Pulmonary artery endothelial cell (primary cell): ENCODE measurements around the gene FAM107B. TPM values are rescaled to one million over a fixed set of nuclear protein-coding genes. Genes with fewer than 3 reads are reported as not detected.

Experiments used
- DNase-seq: peaks from one replicate; pipeline ENCODE4 v3.0.0-alpha.2; 2011; ENCODE audit warnings: low read depth, low spot score
- total RNA-seq: library from RNA; depleted of rRNA; stranded (reverse); fragments of >200 nt; gene quantifications from 2 replicates; pipeline ENCODE4 v1.2.3, GENCODE V29; 2014

The FAM107B gene
- total RNA-seq, 1 donor from 2014 or later = 174 TPM

GRCh38 chr10:14779001-14779651 is 4.4 kb upstream of the FAM107B start:
- DNase-seq = no peak

DNA sequence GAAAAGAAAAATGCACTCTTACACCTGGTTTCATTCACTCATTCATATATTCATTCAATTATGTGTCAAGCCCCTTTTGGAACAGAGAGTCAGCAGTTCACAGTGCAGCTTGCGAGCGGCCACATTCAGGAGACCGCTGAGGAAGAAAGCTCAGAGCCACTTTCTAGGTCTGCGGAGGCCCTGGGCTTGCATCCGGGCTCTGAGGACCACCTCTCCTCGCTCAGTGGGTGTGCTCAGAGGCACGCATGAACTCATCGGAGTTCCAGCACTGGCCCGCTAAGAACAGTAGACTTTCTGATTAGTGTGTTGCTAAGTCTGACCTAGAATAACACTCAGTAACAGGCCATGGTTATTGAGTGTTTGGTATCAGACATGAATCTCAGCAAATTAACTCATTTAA is 1.8 kb upstream of the FAM107B start:
- DNase-seq = no peak

DNA sequence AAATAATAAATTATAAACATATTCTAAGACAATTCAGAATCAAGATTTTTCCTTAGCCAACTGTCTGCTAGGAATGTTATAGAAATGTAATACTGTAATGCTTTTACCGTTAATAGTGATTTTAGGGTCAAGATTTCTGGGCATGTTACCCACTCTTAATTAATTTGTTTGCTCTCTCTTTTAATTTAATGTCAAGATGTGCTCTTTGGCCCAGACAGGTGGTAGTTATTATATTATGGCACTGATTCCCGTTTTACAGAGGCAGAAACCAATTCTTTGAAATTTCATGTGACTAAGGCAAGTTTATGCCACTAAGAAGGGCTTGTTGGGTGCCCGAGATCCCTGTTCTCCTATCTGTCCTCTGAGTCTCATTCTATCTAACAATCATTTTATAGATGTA is 959 bp upstream of the FAM107B start:
- DNase-seq = no peak

GRCh38 chr10:14774214-14774580 is 500 bp downstream of the FAM107B start:
- no peak for DNase-seq

DNA sequence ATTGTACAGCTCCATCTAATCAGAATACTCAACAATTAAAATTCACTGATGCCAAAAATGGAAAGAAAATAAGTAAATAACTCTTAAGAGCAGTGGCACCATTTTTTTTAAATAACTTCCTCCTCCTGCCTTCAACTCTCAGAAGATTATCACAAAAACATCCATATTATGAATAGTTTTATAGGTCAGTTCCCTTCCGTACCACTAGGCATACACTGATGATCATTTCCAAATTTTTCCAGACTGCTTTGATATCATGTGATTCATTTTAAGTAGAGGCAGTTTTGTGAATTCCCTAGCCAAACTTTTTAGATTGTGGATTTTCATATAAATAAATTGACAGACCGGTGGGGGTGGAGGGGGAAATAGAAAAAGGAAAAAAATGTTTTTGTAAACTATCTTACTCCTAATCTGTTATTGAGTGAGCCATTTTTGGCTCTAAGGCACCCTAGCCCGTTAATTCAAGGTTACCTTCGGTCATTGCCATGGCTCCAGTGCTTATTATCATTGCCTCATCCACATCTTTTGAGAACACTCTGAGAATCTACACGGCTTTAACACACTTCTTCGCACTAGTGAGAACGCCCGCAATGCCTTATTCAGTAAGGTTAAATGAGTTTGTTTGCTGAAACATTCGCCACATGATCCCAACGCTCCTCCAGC is 1.0 kb downstream of the FAM107B start:
- no peak for DNase-seq

GRCh38 chr10:14772399-14772798 is 2.3 kb downstream of the FAM107B start:
- no peak for DNase-seq

GRCh38 chr10:14770927-14771326 is 3.8 kb downstream of the FAM107B start:
- no peak for DNase-seq

GRCh38 chr10:14761372-14761771 is 13.3 kb downstream of the FAM107B start:
- no peak for DNase-seq

GRCh38 chr10:14758994-14759664 is 15.6 kb downstream of the FAM107B start:
- DNase-seq = no peak

DNA sequence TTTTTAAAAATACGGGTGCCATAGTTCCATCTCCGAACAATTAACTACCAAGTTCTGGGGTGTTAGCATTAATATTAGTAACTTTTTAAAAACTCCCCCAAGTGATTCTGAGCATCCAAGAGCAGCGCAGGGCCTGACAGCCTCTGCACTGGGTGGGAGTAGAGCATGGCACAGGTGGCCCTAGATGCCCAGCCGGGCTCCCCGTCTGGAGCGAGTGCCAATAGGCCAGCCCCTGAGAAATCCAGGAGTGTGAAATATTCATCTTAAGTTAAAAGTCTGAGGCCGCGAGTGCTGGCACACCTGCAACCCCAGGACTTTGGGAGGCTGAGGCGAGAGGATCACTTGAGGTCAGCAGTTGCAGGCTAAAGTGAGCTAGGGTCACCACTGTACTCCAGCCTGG is 16.2 kb downstream of the FAM107B start:
- DNase-seq = no peak

GRCh38 chr10:14757986-14758385 is 16.7 kb downstream of the FAM107B start:
- no peak for DNase-seq

DNA sequence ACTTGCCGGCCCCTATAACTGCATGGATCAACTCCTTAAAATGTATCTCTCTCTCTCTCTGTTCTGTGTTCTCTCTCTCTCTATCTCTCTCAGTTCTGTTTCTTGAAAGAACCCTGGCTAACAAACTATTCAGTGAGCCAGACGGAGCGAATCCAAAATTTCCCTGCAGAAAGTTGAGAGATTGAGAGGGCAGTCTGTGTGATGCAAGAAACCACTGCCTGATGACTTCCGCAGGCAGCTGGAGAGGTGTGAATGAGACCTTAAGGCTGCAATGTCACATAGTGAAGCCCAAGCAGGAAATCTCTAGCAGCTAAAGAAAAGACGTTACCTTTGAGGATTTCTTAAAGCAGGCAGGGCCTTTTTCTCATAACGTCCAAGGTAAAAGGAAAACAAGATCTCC is 17.3 kb downstream of the FAM107B start:
- DNase-seq = no peak

- no peak for DNase-seq
Observed at GRCh38 chr10:14753441-14753840, 21.3 kb downstream of the FAM107B start.

- no peak for DNase-seq
Observed at GRCh38 chr10:14751921-14752320, 22.8 kb downstream of the FAM107B start.

DNA sequence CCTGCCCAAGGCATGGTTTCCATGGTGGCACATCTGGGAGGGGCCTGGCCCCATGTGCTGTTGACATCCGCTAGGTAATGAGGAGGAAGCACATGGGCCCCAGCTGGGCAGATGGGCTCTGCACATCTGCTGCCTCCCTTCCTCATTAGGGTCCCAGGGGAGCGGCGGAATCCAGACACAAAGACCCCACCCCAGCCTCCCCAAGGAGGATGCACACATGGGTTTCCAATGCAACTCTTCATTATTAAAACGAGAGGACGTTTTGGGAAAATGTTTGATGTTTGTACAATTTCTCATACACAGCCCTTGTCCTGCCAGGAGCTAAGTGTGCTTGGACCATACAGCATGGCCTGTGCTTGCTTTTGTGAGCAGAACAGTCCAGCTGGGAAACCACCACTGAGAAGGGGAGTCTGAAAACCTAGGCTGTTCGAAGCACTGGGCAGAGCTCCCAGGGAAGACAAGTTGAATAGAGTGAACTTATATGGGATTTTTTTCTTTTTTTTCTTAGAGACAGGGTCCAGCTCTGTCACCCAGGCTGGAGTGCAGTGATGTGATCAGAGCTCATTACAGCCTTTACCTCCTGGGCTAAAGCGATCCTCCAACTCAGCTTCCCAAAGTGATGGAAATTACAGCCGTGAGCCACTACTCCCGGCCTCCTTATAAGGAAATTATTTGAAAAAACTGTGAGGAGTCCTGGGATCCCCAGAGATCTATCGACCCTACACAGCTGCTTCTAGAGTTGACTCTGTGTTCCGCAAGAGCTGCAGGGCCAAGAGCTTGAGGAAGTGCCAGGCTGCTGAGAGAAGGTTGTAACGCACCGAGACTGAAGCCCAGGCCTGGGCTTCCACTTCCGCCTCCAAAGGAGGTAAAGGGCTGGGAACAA is 23.4 kb downstream of the FAM107B start:
- no peak for DNase-seq

- peak; percentile 11 for DNase-seq
Observed at GRCh38 chr10:14749070-14749809, 25.5 kb downstream of the FAM107B start.

GRCh38 chr10:14748441-14748840 is 26.3 kb downstream of the FAM107B start:
- no peak for DNase-seq

DNA sequence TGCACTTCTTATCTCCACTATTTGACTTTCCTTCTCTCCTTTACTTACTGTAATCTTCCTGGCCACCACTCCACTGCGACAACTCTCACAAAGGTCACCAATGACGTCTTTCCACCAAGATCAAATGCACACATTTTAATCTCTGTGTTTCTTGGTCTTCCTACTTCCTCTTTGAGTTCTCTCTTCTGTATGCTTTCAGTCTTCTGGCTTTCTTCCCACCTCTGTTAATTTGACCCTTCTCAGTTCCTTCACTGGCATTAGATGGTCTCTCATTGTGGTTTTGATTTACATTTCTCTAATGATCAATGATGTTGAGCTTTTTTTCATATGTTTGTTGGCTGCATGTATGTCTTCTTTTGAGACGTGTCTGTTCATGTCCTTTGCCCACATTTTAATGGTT is 31.9 kb downstream of the FAM107B start:
- DNase-seq = no peak

DNA sequence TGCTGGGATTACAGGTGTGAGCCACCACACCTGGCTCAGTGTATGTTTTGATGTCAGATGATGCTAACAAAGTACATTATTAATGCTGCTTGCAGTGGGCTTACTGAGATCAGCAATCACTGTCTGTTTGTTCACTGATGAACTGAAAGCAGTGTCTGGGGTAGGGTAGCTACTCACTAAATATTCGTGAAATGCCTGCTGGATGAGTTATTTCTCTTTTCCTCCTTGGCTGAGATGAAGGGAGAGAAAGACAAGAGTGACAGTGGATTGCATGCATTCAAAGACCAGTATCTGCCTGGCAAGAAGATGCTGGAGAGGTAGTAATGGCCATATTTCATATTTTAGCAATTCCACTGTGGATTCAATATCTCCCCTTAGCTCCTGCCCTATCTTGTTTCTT is 32.3 kb downstream of the FAM107B start:
- DNase-seq = no peak

- no peak for DNase-seq
Observed at GRCh38 chr10:14740684-14741247, 33.9 kb downstream of the FAM107B start.
